Activated naive CD4-positive, alpha-beta T cell treated with anti-CD3 and anti-CD28 coated beads, Interleukin-2, amount 10 ng/mL, durations not matched to agents 7 days and 5 days (primary cell): ENCODE measurements around the gene TOPORS.

Experiments
- CTCF ChIA-PET: fragments of 350-600 bp; sonication (Branson Sonifier 250); formaldehyde crosslinking; loops from one replicate; lab custom pipeline; 2021; ENCODE audit warnings: antibody characterized with exemption; lab: Charles Lee
- DNase-seq: peaks from one replicate; pipeline ENCODE4 v3.0.0-alpha.2; 2020
- H3K27ac Mint-ChIP-seq: one replicate; pipeline ENCODE4 v1.8.0; 2021; ENCODE audit warnings: mild to moderate bottlenecking, moderate library complexity, mixed read lengths
- H3K27me3 Mint-ChIP-seq: one replicate; pipeline ENCODE4 v1.8.0; 2021; ENCODE audit warnings: mild to moderate bottlenecking, mixed read lengths
- H3K36me3 Mint-ChIP-seq: one replicate; pipeline ENCODE4 v1.8.0; 2021; ENCODE audit warnings: mixed read lengths
- H3K4me1 Mint-ChIP-seq: one replicate; pipeline ENCODE4 v1.8.0; 2021; ENCODE audit warnings: mixed read lengths
- H3K4me3 Mint-ChIP-seq: one replicate; pipeline ENCODE4 v1.8.0; 2021; ENCODE audit warnings: mild to moderate bottlenecking, moderate library complexity, mixed read lengths
- H3K9me3 Mint-ChIP-seq: one replicate; pipeline ENCODE4 v1.8.0; 2021; ENCODE audit warnings: mixed read lengths

TOPORS gene

GRCh38 chr9:32578976-32579375 lies 26.6 kb upstream of the TOPORS start:
- Mint-ChIP-seq H3K27me3 (peaks cover 5% of the 10 kb centered on the region), H3K4me3 (no peak overlapping the region), H3K4me1 (peaks cover 1% of the 10 kb centered on the region), H3K36me3 (no peaks in the 10 kb centered on the region), H3K27ac (no peak overlapping the region), H3K9me3 (no peaks in the 10 kb centered on the region)
- CTCF ChIA-PET = interaction anchor here (0.6 to 14.1 kb wide), 16 partner anchors 10 to 445 kb away, joined by 3 to 421 read pairs (median 5); partner anchors contain the start of genes ACO1 and RIGI
- no peak for DNase-seq

- H3K4me1 Mint-ChIP-seq = peaks cover 11% of the 10 kb centered on the region
- no peaks in the 10 kb centered on the region for H3K9me3 Mint-ChIP-seq
- peaks cover 5% of the 10 kb centered on the region for H3K27me3 Mint-ChIP-seq
- no peak for DNase-seq
- CTCF ChIA-PET = interaction anchor here (1.1 to 14.1 kb wide), 4 partner anchors 12 to 391 kb away, joined by 3 to 421 read pairs (median 26); partner anchors contain the start of gene ACO1
- peaks cover 2% of the 10 kb centered on the region for H3K36me3 Mint-ChIP-seq
- no peak overlapping the region for H3K27ac Mint-ChIP-seq
- no peak overlapping the region for H3K4me3 Mint-ChIP-seq
Observed at GRCh38 chr9:32577316-32577715, 24.9 kb upstream of the TOPORS start.

DNA sequence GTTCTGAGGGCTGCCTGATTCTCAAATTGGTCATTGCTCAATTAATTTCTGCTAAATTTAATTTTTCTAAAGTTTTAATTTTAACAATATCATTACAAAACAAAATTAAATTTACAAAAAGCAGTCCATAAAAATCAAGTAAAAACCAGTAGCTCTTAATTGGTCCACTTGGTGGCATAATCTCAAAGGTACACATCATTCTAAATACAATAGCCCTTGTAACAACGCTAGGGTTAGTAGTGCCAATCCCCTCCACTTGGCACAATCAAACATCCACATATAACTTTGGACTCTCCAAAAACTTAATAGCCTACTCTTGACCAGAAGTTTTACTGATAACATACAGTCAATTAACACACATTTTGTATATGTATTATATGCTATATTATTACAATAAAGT lies 22.5 kb upstream of the TOPORS start:
- H3K4me1 Mint-ChIP-seq = peaks cover 29% of the 10 kb centered on the region
- no peak overlapping the region for H3K27ac Mint-ChIP-seq
- H3K27me3 Mint-ChIP-seq = peaks cover 5% of the 10 kb centered on the region
- H3K9me3 Mint-ChIP-seq = no peaks in the 10 kb centered on the region
- CTCF ChIA-PET = interaction anchor here (0.7 to 14.1 kb wide), 4 partner anchors 14 to 198 kb away, joined by 3 to 421 read pairs (median 4); no protein-coding TSS in a partner anchor
- H3K36me3 Mint-ChIP-seq = peaks cover 5% of the 10 kb centered on the region
- no peak for DNase-seq
- no peak overlapping the region for H3K4me3 Mint-ChIP-seq

- H3K4me3 Mint-ChIP-seq = peak overlapping the region; percentile 29
- DNase-seq = no peak
- CTCF ChIA-PET = interaction anchor here (0.9 to 14.1 kb wide), 6 partner anchors 8 to 197 kb away, joined by 3 to 421 read pairs (median 6); partner anchors contain the start of gene RIGI
- peaks cover 5% of the 10 kb centered on the region for H3K36me3 Mint-ChIP-seq
- H3K9me3 Mint-ChIP-seq = no peaks in the 10 kb centered on the region
- H3K27ac Mint-ChIP-seq = peak overlapping the region; percentile 99
- peaks cover 30% of the 10 kb centered on the region for H3K4me1 Mint-ChIP-seq
- H3K27me3 Mint-ChIP-seq = no peaks in the 10 kb centered on the region
Observed at GRCh38 chr9:32573821-32574220, 21.4 kb upstream of the TOPORS start.

DNA sequence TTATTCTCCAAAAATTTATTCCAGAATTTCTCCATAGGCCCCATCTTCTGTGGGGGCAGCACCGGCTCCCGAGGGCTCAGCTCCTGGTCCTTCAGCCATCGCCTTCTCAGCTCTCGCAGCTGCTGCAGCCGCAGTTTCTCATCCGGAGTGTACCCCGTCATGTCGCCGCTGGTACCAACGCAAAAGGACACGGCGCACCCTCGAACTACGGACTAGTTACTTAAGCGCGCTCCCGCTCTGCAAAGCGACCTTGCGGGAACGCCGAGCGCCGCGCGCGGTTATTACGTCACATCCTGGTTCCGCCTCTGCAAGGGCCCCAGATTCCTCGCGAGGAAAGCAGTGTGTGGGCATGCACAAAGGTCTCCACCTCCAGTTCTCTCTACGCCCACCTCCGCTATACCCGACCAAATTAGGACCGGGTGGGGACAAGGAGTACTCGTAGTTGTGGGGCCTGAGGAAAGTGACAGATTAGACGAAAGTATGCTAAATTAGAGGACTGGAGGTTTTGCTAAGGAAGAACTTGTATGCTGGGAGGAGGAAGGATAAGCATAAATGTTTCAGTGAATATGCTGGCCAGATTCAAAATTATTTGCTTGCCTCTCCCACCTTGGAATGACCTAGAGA lies 20.6 kb upstream of the TOPORS start, which contains the start of gene NDUFB6:
Gene NDUFB6, minus strand, starts transcription at position 260 of the 624 bp plus-strand sequence. Its CDS starts 99 bp downstream, at position 161.
- CTCF ChIA-PET = interaction anchor here (0.9 to 14.1 kb wide), 14 partner anchors 9 to 196 kb away, joined by 3 to 421 read pairs (median 7); partner anchors contain the start of genes ACO1, RIGI, SMIM27 and TOPORS
- Mint-ChIP-seq H3K27me3 (no peaks in the 10 kb centered on the region), H3K4me1 (peaks cover 30% of the 10 kb centered on the region), H3K4me3 (peak within 1 kb of the TSS; percentile 98), H3K27ac (peak within 1 kb of the TSS; percentile 99), H3K36me3 (peaks cover 9% of the 10 kb centered on the region), H3K9me3 (no peaks in the 10 kb centered on the region)
- DNase-seq = peak; percentile 98

- Mint-ChIP-seq H3K4me1 (peaks cover 30% of the 10 kb centered on the region), H3K9me3 (no peaks in the 10 kb centered on the region), H3K36me3 (peaks cover 11% of the 10 kb centered on the region), H3K4me3 (peak overlapping the region; percentile 98), H3K27me3 (no peaks in the 10 kb centered on the region), H3K27ac (peak overlapping the region; percentile 99)
- peak; percentile 83 for DNase-seq
- CTCF ChIA-PET = interaction anchor here (0.6 to 14.1 kb wide), 21 partner anchors 9 to 195 kb away, joined by 3 to 421 read pairs (median 4); partner anchors contain the start of genes ACO1, RIGI, SMIM27 and TOPORS
Observed at GRCh38 chr9:32571969-32572899, 19.8 kb upstream of the TOPORS start.

GRCh38 chr9:32570262-32570661 lies 17.9 kb upstream of the TOPORS start:
- Mint-ChIP-seq H3K4me1 (peaks cover 33% of the 10 kb centered on the region), H3K4me3 (no peak overlapping the region), H3K36me3 (peaks cover 21% of the 10 kb centered on the region), H3K27me3 (no peaks in the 10 kb centered on the region), H3K9me3 (no peaks in the 10 kb centered on the region), H3K27ac (no peak overlapping the region)
- CTCF ChIA-PET = no interaction called here
- DNase-seq = no peak

GRCh38 chr9:32566770-32567169 lies 14.4 kb upstream of the TOPORS start:
- CTCF ChIA-PET = interaction anchor here (3.9 kb wide), 1 partner anchor 187 kb away, joined by 15 read pairs; no protein-coding TSS in a partner anchor
- H3K27ac Mint-ChIP-seq = no peak overlapping the region
- DNase-seq = no peak
- no peak overlapping the region for H3K4me3 Mint-ChIP-seq
- peaks cover 18% of the 10 kb centered on the region for H3K4me1 Mint-ChIP-seq
- H3K9me3 Mint-ChIP-seq = no peaks in the 10 kb centered on the region
- peaks cover 22% of the 10 kb centered on the region for H3K36me3 Mint-ChIP-seq
- no peaks in the 10 kb centered on the region for H3K27me3 Mint-ChIP-seq

GRCh38 chr9:32565967-32566366 lies 13.6 kb upstream of the TOPORS start:
- no peak overlapping the region for H3K4me3 Mint-ChIP-seq
- no peaks in the 10 kb centered on the region for H3K9me3 Mint-ChIP-seq
- peaks cover 13% of the 10 kb centered on the region for H3K4me1 Mint-ChIP-seq
- no peak for DNase-seq
- no peak overlapping the region for H3K27ac Mint-ChIP-seq
- H3K27me3 Mint-ChIP-seq = no peaks in the 10 kb centered on the region
- CTCF ChIA-PET = interaction anchor here (1.0 to 3.9 kb wide), 3 partner anchors 12 to 187 kb away, joined by 3 to 15 read pairs (median 3); no protein-coding TSS in a partner anchor
- H3K36me3 Mint-ChIP-seq = peaks cover 22% of the 10 kb centered on the region

DNA sequence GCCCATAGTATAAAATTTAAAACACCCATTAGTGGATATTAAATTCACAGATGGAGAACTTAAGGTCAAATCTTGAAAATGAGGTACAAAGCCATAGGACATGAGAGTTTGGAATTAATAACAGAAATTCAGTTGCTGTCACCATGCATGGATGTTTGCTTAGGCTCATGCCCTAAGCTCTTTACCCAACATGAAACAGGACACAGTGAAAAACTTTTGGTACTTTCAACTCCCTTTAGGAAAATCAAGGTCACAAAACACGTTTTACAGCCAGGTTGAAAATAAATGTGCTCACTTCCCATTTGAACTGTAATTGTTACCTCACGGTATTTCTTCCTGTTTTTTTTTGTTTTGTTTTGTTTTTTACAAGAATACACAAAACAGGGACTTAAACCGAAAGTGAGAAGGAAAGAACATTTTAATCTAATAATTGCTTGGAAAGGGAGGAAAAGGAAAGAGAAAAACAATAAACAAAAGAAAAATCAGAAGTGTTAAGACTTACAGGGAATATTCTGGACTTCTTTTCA lies 6.1 kb upstream of the TOPORS start:
- CTCF ChIA-PET = interaction anchor here (1.3 kb wide), 1 partner anchor 13 kb away, joined by 8 read pairs; no protein-coding TSS in a partner anchor
- Mint-ChIP-seq H3K4me3 (no peak overlapping the region), H3K27ac (no peak overlapping the region), H3K9me3 (no peaks in the 10 kb centered on the region), H3K27me3 (no peaks in the 10 kb centered on the region), H3K4me1 (peaks cover 8% of the 10 kb centered on the region), H3K36me3 (peaks cover 8% of the 10 kb centered on the region)
- no peak for DNase-seq

- Mint-ChIP-seq H3K27ac (no peak overlapping the region), H3K4me1 (peaks cover 21% of the 10 kb centered on the region), H3K27me3 (no peaks in the 10 kb centered on the region), H3K36me3 (peaks cover 15% of the 10 kb centered on the region), H3K4me3 (no peak overlapping the region), H3K9me3 (no peaks in the 10 kb centered on the region)
- CTCF ChIA-PET = interaction anchor here (1.0 to 3.9 kb wide), 3 partner anchors 11 to 175 kb away, joined by 3 to 14 read pairs (median 4); no protein-coding TSS in a partner anchor
- no peak for DNase-seq
Observed at GRCh38 chr9:32554591-32554990, 2.2 kb upstream of the TOPORS start.

GRCh38 chr9:32554107-32554506 lies 1.7 kb upstream of the TOPORS start:
- H3K27me3 Mint-ChIP-seq = no peaks in the 10 kb centered on the region
- H3K27ac Mint-ChIP-seq = no peak overlapping the region
- no peaks in the 10 kb centered on the region for H3K9me3 Mint-ChIP-seq
- H3K36me3 Mint-ChIP-seq = peaks cover 18% of the 10 kb centered on the region
- H3K4me1 Mint-ChIP-seq = peaks cover 23% of the 10 kb centered on the region
- CTCF ChIA-PET = interaction anchor here (1.0 to 3.9 kb wide), 3 partner anchors 11 to 175 kb away, joined by 3 to 14 read pairs (median 4); no protein-coding TSS in a partner anchor
- no peak overlapping the region for H3K4me3 Mint-ChIP-seq
- no peak for DNase-seq

GRCh38 chr9:32551276-32552051 lies 922 bp downstream of the TOPORS start:
- CTCF ChIA-PET = interaction anchor here (0.7 to 3.9 kb wide), 7 partner anchors 12 to 172 kb away, joined by 3 to 20 read pairs (median 8); partner anchors contain the start of gene RIGI
- Mint-ChIP-seq H3K27me3 (no peaks in the 10 kb centered on the region), H3K4me1 (peaks cover 34% of the 10 kb centered on the region), H3K36me3 (peaks cover 27% of the 10 kb centered on the region), H3K27ac (peak overlapping the region; percentile 99), H3K9me3 (no peaks in the 10 kb centered on the region), H3K4me3 (peak overlapping the region; percentile 87)
- DNase-seq = peak; percentile 57
